Astrocyte (in vitro differentiated cells and primary cell): Measurements from ENCODE around the gene BPI.

Source experiments
- EZH2 ChIP-seq: IDR thresholded peaks from 2 replicates; pipeline ENCODE4 v1.6.1; 2012; ENCODE audit warnings: mild to moderate bottlenecking, low read length, inconsistent platforms; ENCODE audit not compliant: insufficient read depth
- TF ChIP-seq, protein P1 (sequence below): IDR thresholded peaks from 2 replicates; pipeline ENCODE4 v1.5.1; 2011; ENCODE audit warnings: low read depth, mild to moderate bottlenecking, inconsistent platforms, low read length, moderate library complexity; ENCODE audit not compliant: insufficient read depth

GRCh38 chr20:38316341-38316740 is 12.4 kb downstream of the BPI start:
- no peak for TF ChIP-seq EZH2
- TF ChIP-seq, protein P1, sequence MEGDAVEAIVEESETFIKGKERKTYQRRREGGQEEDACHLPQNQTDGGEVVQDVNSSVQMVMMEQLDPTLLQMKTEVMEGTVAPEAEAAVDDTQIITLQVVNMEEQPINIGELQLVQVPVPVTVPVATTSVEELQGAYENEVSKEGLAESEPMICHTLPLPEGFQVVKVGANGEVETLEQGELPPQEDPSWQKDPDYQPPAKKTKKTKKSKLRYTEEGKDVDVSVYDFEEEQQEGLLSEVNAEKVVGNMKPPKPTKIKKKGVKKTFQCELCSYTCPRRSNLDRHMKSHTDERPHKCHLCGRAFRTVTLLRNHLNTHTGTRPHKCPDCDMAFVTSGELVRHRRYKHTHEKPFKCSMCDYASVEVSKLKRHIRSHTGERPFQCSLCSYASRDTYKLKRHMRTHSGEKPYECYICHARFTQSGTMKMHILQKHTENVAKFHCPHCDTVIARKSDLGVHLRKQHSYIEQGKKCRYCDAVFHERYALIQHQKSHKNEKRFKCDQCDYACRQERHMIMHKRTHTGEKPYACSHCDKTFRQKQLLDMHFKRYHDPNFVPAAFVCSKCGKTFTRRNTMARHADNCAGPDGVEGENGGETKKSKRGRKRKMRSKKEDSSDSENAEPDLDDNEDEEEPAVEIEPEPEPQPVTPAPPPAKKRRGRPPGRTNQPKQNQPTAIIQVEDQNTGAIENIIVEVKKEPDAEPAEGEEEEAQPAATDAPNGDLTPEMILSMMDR: no peak
